ENCODE data around the gene PHLPP1. TPM values are rescaled to one million over a fixed set of nuclear protein-coding genes. Genes with fewer than 3 reads are reported as not detected.
"Not testable (repeated sequence)": the region's sequence is repeated elsewhere in the genome, so short reads cannot be mapped to it uniquely, and the experiment has no call there.

PHLPP1 gene
- total and polyA plus RNA-seq, 8 donors, result 2.9 to 14.7 (median 8.3) TPM

GRCh38 chr18:62902776-62903175 lies 187.4 kb downstream of the PHLPP1 start:
- FAIRE-seq (no peak), ATAC-seq (no peak), DNase-seq (no peak)
- Histone ChIP-seq H3K27ac (no peak overlapping the region), H3K27me3 (no peaks in the 10 kb centered on the region), H3K9me3 (no peaks in the 10 kb centered on the region), H3K4me1 (no peaks in the 10 kb centered on the region), H3K4me3 (no peak overlapping the region), H3K36me3 (peaks cover 0 to 4% (median 0%) of the 10 kb centered on the region in 3 donors)
- 84 to 93% methylated on average over 5 of the region's 5 CpGs for whole genome bisulfite sequencing, 2 donors
- intact Hi-C loops (cut with DNase I), result no loop called here
- no peak for TF ChIP-seq CTCF (IDR thresholded peaks at IDR 0.05)

GRCh38 chr18:62904396-62905285 lies 189.3 kb downstream of the PHLPP1 start:
- FAIRE-seq, result no peak
- WGBS, 2 donors, result 55 to 57% methylated on average over 2 of the region's 2 CpGs

GRCh38 chr18:62912885-62913284 lies 197.5 kb downstream of the PHLPP1 start:
- no peaks in the 10 kb centered on the region for H3K36me3 ChIP-seq
- TF ChIP-seq CTCF (IDR thresholded peaks at IDR 0.05), result no peak
- H3K9me3 ChIP-seq, result no peaks in the 10 kb centered on the region
- H3K27me3 ChIP-seq, result no peaks in the 10 kb centered on the region
- ATAC-seq (no peak), DNase-seq (no peak), FAIRE-seq (no peak)
- H3K4me1 ChIP-seq, result no peaks in the 10 kb centered on the region
- WGBS, 2 donors, result 50 to 70% methylated on average over 2 of the region's 2 CpGs
- no peak overlapping the region for H3K27ac ChIP-seq
- H3K4me3 ChIP-seq, result no peak overlapping the region
- intact Hi-C loops (cut with DNase I), result no loop called here

More at GRCh38 chr18:62904396-62905285, 189.3 kb downstream of the PHLPP1 start:
- no peak overlapping the region for H3K4me3 ChIP-seq
- H3K27ac ChIP-seq, result no peak overlapping the region
- no peaks in the 10 kb centered on the region for H3K4me1 ChIP-seq
- peaks cover 0 to 4% (median 0%) of the 10 kb centered on the region in 3 donors for H3K36me3 ChIP-seq
- H3K27me3 ChIP-seq, result no peaks in the 10 kb centered on the region
- H3K9me3 ChIP-seq, result no peaks in the 10 kb centered on the region
- no peak for DNase-seq
- peak in 1 of 4 donors; percentile 22 for ATAC-seq
- no peak for TF ChIP-seq CTCF (IDR thresholded peaks at IDR 0.05)
- intact Hi-C loops (cut with DNase I), result no loop called here

- DNase-seq; intact Hi-C loops (cut with DNase I); ATAC-seq; H3K27ac ChIP-seq; H3K9me3 ChIP-seq; FAIRE-seq; H3K4me3 ChIP-seq; H3K36me3 ChIP-seq; H3K27me3 ChIP-seq; H3K4me1 ChIP-seq: not testable (repeated sequence)
- 92 to 93% methylated on average over 7 of the region's 7 CpGs for WGBS, 2 donors
Observed at GRCh38 chr18:62913824-62914223, 198.5 kb downstream of the PHLPP1 start.

- H3K36me3 ChIP-seq, result no peaks in the 10 kb centered on the region
- no peaks in the 10 kb centered on the region for H3K27me3 ChIP-seq
- no peak for DNase-seq
- no peak for FAIRE-seq
- no peak overlapping the region for H3K27ac ChIP-seq
- no peak overlapping the region for H3K4me3 ChIP-seq
- H3K9me3 ChIP-seq, result no peaks in the 10 kb centered on the region
- no peak for TF ChIP-seq CTCF (IDR thresholded peaks at IDR 0.05)
- intact Hi-C loops (cut with DNase I), result no loop called here
- 93 to 94% methylated on average over 3 of the region's 3 CpGs for WGBS, 2 donors
- no peaks in the 10 kb centered on the region for H3K4me1 ChIP-seq
- no peak for ATAC-seq
Observed at GRCh38 chr18:62914871-62915392, 199.6 kb downstream of the PHLPP1 start.
